22Rv1 (cell line): ENCODE measurements around the gene GREB1L.
"Not testable (repeated sequence)": the region's sequence is repeated elsewhere in the genome, so short reads cannot be mapped to it uniquely, and the experiment has no call there.

Source experiments
- H3K27ac ChIP-seq: fragments of 450-650 bp; 2 replicates; pipeline ENCODE4 v1.5.1; 2017
- CTCF ChIP-seq: fragments of 450-650 bp; IDR thresholded peaks from 2 replicates; pipeline ENCODE4 v1.5.1; 2017; ENCODE audit warnings: mild to moderate bottlenecking
- ZFX ChIP-seq: fragments of 450-650 bp; IDR thresholded peaks from 2 replicates; pipeline ENCODE4 v1.6.1; 2017; ENCODE audit warnings: antibody characterized with exemption, borderline replicate concordance

Gene GREB1L

GRCh38 chr18:21362831-21363230, 120.8 kb downstream of the GREB1L start:
- TF ChIP-seq CTCF (no peak), ZFX (no peak)
- H3K27ac ChIP-seq, result no peak overlapping the region

GRCh38 chr18:21363348-21363747, 121.3 kb downstream of the GREB1L start:
- TF ChIP-seq ZFX (no peak), CTCF (no peak)
- H3K27ac ChIP-seq, result no peak overlapping the region

- no peak overlapping the region for H3K27ac ChIP-seq
- TF ChIP-seq CTCF (no peak), ZFX (no peak)
Observed at GRCh38 chr18:21364471-21364870, 122.4 kb downstream of the GREB1L start.

GRCh38 chr18:21366896-21367295, 124.9 kb downstream of the GREB1L start:
- no peak for TF ChIP-seq ZFX
- TF ChIP-seq CTCF, result no peak
- H3K27ac ChIP-seq, result no peak overlapping the region

GRCh38 chr18:21369146-21369545, 127.1 kb downstream of the GREB1L start:
- TF ChIP-seq ZFX (no peak), CTCF (no peak)
- no peak overlapping the region for H3K27ac ChIP-seq

- H3K27ac ChIP-seq, result not testable (repeated sequence)
Observed at GRCh38 chr18:21369597-21369996, 127.6 kb downstream of the GREB1L start.

- no peak for TF ChIP-seq ZFX
- no peak for TF ChIP-seq CTCF
- no peak overlapping the region for H3K27ac ChIP-seq
Observed at GRCh38 chr18:21383031-21383430, 141.0 kb downstream of the GREB1L start.

GRCh38 chr18:21386523-21387240, 144.7 kb downstream of the GREB1L start:
- no peak overlapping the region for H3K27ac ChIP-seq
- no peak for TF ChIP-seq CTCF
- no peak for TF ChIP-seq ZFX
